Measurements from ENCODE around the gene WIZ. TPM values are rescaled to one million over a fixed set of nuclear protein-coding genes. Genes with fewer than 3 reads are reported as not detected.

The WIZ gene
- total and polyA plus RNA-seq, 10 of the 15 experiments (the other 5 are each of a cell fraction or from before 2014, with no cell fraction given) = 0.10 to 26.7 (median 2.7) TPM

- SMC1A ChIA-PET (ENCODE audit: uncharacterized antibody, unreplicated experiment) = interaction anchor here (1.0 to 4.1 kb wide), 8 partner anchors 9 to 177 kb away, joined by 3 to 34 read pairs (median 6); partner anchors contain the start of gene AKAP8L
- peak; percentile 49 for ATAC-seq
- WGBS (ENCODE audit: insufficient coverage, insufficient replicate concordance, low lambda C conversion rate, missing lambda C conversion rate) = under 1% methylated on average over 22 of the region's 22 CpGs
- no peak for DNase-seq (ENCODE audit: low read depth, low spot score)
- peak overlapping the region; percentile 91 for H3K27ac ChIP-seq (ENCODE audit: control insufficient read depth, insufficient read depth)
- POLR2A ChIA-PET = interaction anchor here (0.8 to 4.1 kb wide), 7 partner anchors 16 to 88 kb away, joined by 3 to 45 read pairs (median 5); partner anchors contain the start of genes AKAP8L and BRD4
- no peaks in the 10 kb centered on the region for H3K27me3 ChIP-seq (replicated peaks in 1 of 2; ENCODE audit: control insufficient read depth in 2 of 2, insufficient read depth in 2 of 2, low read length in 1 of 2)
- CTCF ChIA-PET = interaction anchor here (0.6 to 4.2 kb wide), 8 partner anchors 38 to 201 kb away, joined by 3 to 28 read pairs (median 4); partner anchors contain the start of gene AKAP8L
- H3K9me3 ChIP-seq (replicated peaks; ENCODE audit: control insufficient read depth, insufficient read depth, low read length) = no peaks in the 10 kb centered on the region
- H4K20me1 ChIP-seq (ENCODE audit: control insufficient read depth, insufficient read depth) = 0 out of 2 replicates have a peak, but pooled peaks cover 5% of the 10 kb centered on the region
- H2AFZ ChIP-seq (ENCODE audit: control insufficient read depth, low read depth, low read length) = 0 out of 2 replicates have a peak overlapping the region, but pooled peaks have one; percentile 37
- H3K4me3 ChIP-seq = peak overlapping the region; percentile 94
- intact Hi-C loops (cut with micrococcal nuclease; ENCODE audit: unreplicated experiment) = loop anchor here (2.0 to 5.0 kb wide), 4 partner anchors 48 to 178 kb away; partner anchors contain the start of gene RASAL3
- H3K4me2 ChIP-seq (ENCODE audit: control insufficient read depth, insufficient read depth) = peak overlapping the region; percentile 73
- peaks cover 4 to 11% of the 10 kb centered on the region in 2 experiments for H3K36me3 ChIP-seq (ENCODE audit: control insufficient read depth in 2 of 2, insufficient read depth in 2 of 2, low read length in 1 of 2)
- in situ Hi-C loops (cut with MboI) = no loop called here
- H3K4me1 ChIP-seq (ENCODE audit: control insufficient read depth, insufficient read depth, low read length) = peaks cover 23% of the 10 kb centered on the region
- FAIRE-seq = peak; percentile 77
- peaks cover 56% of the 10 kb centered on the region for H3K79me2 ChIP-seq (ENCODE audit: control insufficient read depth, insufficient read depth, low read length)
- H3K9ac ChIP-seq (ENCODE audit: control insufficient read depth, insufficient read depth, low read length) = peak overlapping the region; percentile 94
- BruUV-seq (replicated peaks) = TSS peak; percentile 91
- RAD21 ChIA-PET (ENCODE audit: unreplicated experiment) = interaction anchor here (1.0 to 3.9 kb wide), 9 partner anchors 26 to 692 kb away, joined by 3 to 43 read pairs (median 3); partner anchors contain the start of genes AKAP8L and BRD4
- TF ChIP-seq, protein P1, sequence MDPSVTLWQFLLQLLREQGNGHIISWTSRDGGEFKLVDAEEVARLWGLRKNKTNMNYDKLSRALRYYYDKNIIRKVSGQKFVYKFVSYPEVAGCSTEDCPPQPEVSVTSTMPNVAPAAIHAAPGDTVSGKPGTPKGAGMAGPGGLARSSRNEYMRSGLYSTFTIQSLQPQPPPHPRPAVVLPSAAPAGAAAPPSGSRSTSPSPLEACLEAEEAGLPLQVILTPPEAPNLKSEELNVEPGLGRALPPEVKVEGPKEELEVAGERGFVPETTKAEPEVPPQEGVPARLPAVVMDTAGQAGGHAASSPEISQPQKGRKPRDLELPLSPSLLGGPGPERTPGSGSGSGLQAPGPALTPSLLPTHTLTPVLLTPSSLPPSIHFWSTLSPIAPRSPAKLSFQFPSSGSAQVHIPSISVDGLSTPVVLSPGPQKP (IDR thresholded peaks at IDR 0.05; ENCODE audit: low read depth, low read length) = no peak
- TF ChIP-seq EP300 (IDR thresholded peaks at IDR 0.05; ENCODE audit: borderline replicate concordance in 1 of 2, control insufficient read depth in 1 of 2, low read depth in 2 of 2, low read length in 2 of 2) = no peak
- TF ChIP-seq NBN (IDR thresholded peaks at IDR 0.05) = peak; percentile 29; the same call in 1 of the 2 replicates
- TF ChIP-seq TAF1 (IDR thresholded peaks at IDR 0.05; ENCODE audit: borderline replicate concordance, low read depth, low read length) = peak; percentile 36; the same call in 1 of the 2 replicates
- no peak for TF ChIP-seq ZNF274 (IDR thresholded peaks at IDR 0.05; ENCODE audit: insufficient read depth, insufficient read length)
- TF ChIP-seq MXI1 (IDR thresholded peaks at IDR 0.05; ENCODE audit: low read depth, low read length) = peak; percentile 95
- TF ChIP-seq MLLT1 (IDR thresholded peaks at IDR 0.05) = peak; percentile 67
- TF ChIP-seq SMC3 (IDR thresholded peaks at IDR 0.05; ENCODE audit: borderline replicate concordance, low read length) = peak; percentile 24; the same call in 1 of the 2 replicates
- TF ChIP-seq E4F1 (IDR thresholded peaks at IDR 0.05; ENCODE audit: borderline replicate concordance, partially characterized antibody) = peak; percentile 47
- TF ChIP-seq, protein P2, sequence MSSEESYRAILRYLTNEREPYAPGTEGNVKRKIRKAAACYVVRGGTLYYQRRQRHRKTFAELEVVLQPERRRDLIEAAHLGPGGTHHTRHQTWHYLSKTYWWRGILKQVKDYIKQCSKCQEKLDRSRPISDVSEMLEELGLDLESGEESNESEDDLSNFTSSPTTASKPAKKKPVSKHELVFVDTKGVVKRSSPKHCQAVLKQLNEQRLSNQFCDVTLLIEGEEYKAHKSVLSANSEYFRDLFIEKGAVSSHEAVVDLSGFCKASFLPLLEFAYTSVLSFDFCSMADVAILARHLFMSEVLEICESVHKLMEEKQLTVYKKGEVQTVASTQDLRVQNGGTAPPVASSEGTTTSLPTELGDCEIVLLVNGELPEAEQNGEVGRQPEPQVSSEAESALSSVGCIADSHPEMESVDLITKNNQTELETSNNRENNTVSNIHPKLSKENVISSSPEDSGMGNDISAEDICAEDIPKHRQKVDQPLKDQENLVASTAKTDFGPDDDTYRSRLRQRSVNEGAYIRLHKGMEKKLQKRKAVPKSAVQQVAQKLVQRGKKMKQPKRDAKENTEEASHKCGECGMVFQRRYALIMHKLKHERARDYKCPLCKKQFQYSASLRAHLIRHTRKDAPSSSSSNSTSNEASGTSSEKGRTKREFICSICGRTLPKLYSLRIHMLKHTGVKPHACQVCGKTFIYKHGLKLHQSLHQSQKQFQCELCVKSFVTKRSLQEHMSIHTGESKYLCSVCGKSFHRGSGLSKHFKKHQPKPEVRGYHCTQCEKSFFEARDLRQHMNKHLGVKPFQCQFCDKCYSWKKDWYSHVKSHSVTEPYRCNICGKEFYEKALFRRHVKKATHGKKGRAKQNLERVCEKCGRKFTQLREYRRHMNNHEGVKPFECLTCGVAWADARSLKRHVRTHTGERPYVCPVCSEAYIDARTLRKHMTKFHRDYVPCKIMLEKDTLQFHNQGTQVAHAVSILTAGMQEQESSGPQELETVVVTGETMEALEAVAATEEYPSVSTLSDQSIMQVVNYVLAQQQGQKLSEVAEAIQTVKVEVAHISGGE (CRISPR knock-in tag; IDR thresholded peaks at IDR 0.05) = no peak
Observed at GRCh38 chr19:15378534-15379082, 71.1 kb downstream of the WIZ start.
